Subcutaneous abdominal adipose tissue (tissue), 5 donors: Measurements from ENCODE around the gene MANBA.
A peak's percentile ranks its signal among the peaks of the same experiment; 100 is the strongest.

Experiments
- H3K27ac ChIP-seq: one replicate; pipeline ENCODE4 v1.7.0; 2013; ENCODE audit warnings: low read depth, mild to moderate bottlenecking, inconsistent platforms, low read length, moderate library complexity
- H3K27me3 ChIP-seq, 5 donors: one replicate each; pipeline ENCODE4 v1.7.0; 2013; ENCODE audit warnings: low read length in 5 of 5, inconsistent platforms in 1 of 5; ENCODE audit not compliant: control insufficient read depth in 5 of 5, insufficient read depth in 4 of 5
- H3K36me3 ChIP-seq, 5 donors: one replicate each; pipeline ENCODE4 v1.7.0; 2013; ENCODE audit warnings: low read length in 5 of 5; ENCODE audit not compliant: control insufficient read depth in 5 of 5, insufficient read depth in 5 of 5
- H3K4me1 ChIP-seq, 5 donors: one replicate each; pipeline ENCODE4 v1.7.0; 2013; ENCODE audit warnings: low read length in 5 of 5, mild to moderate bottlenecking in 3 of 5, moderate library complexity in 1 of 5; ENCODE audit not compliant: control insufficient read depth in 5 of 5, insufficient read depth in 5 of 5
- H3K4me3 ChIP-seq, 5 donors: one replicate each; pipeline ENCODE4 v1.7.0; 2013; ENCODE audit warnings: low read length in 5 of 5, low read depth in 1 of 5
- H3K9ac ChIP-seq, 5 donors: one replicate each; pipeline ENCODE4 v1.7.0; 2013; ENCODE audit warnings: low read length in 5 of 5, mild to moderate bottlenecking in 4 of 5, moderate library complexity in 3 of 5
- H3K9me3 ChIP-seq, 5 donors: one replicate each; pipeline ENCODE4 v1.7.0; 2013; ENCODE audit warnings: low read length in 5 of 5; ENCODE audit not compliant: control insufficient read depth in 5 of 5
- donor health status: healthy.
- donor health status: healthy.
- donor health status: healthy.
- donor health status: healthy.
- donor health status: healthy.

The MANBA gene

DNA sequence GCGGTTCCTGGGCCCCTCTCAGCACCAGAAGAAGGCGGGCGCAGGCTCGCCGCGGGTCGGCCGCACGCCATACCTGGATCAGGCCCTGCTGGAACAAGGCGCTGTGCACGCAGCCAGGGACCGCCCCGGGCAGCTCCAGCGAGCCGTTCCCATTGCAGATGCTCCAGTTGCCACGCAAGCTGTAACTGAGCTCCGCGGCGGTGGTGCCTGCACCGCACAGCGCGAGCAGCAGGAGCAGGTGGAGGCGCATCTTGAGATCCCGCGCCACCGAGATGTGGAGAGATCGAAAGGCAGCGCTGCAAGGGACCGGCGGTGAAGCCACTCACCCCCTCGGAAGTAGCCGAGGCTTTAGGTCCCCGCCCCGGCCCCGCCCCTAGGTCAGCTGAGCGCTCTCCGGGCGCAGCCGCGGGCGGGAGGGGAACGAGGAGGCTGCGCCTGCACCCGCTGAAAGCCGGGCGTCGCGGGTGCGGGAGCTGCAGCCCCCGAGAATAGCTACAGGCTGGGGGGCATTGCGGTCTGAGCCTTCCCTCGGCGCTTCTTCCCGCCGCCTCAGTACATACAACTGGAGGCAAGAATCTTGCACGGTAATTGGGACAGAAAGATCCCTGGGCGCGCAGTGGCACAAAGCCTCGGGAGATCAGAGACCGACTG is at the start of gene MANBA:
Gene MANBA, minus strand, starts transcription at position 324 of the 651 bp plus-strand sequence. Its CDS starts 74 bp downstream, at position 250.
- Histone ChIP-seq H3K9ac (peak within 1 kb of the TSS; percentile 65 to 83 (median 75)), H3K27me3 (no peaks in the 10 kb centered on the region), H3K4me1 (peaks cover 0 to 24% (median 20%) of the 10 kb centered on the region in 5 donors), H3K9me3 (no peaks in the 10 kb centered on the region), H3K36me3 (no peaks in the 10 kb centered on the region), H3K27ac (peak within 1 kb of the TSS; percentile 38), H3K4me3 (peak within 1 kb of the TSS; percentile 89 to 99 (median 99))

DNA sequence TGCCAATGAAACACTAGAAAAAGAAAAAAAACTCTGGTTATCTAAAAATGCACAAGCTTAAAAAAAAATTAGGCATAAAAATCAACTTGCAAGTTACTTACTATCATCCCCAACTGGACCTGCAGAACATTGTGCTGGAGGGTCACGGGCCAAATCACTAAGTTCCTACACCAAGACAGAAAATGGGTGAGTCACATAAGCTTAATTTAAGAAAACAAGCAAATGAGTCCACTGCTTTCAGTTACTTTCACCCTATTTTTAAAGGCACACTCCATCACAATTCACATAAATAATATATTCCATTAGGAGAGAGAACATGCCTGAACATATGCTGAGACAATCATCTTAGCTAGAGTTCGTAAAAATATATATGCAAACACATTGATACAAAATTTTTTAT is 48.9 kb upstream of the MANBA start:
- Histone ChIP-seq H3K36me3 (peaks cover 11 to 37% (median 28%) of the 10 kb centered on the region in 5 donors), H3K4me3 (no peak overlapping the region), H3K4me1 (peaks cover 0 to 43% (median 35%) of the 10 kb centered on the region in 5 donors), H3K9ac (no peak overlapping the region), H3K27ac (no peak overlapping the region), H3K27me3 (no peaks in the 10 kb centered on the region), H3K9me3 (no peaks in the 10 kb centered on the region)

- Histone ChIP-seq H3K36me3 (peaks cover 11 to 37% (median 29%) of the 10 kb centered on the region in 5 donors), H3K9me3 (no peaks in the 10 kb centered on the region), H3K4me1 (peaks cover 0 to 43% (median 35%) of the 10 kb centered on the region in 5 donors), H3K4me3 (no peak overlapping the region), H3K27me3 (no peaks in the 10 kb centered on the region), H3K27ac (peak overlapping the region; percentile 35), H3K9ac (no peak overlapping the region)
Measured at GRCh38 chr4:102809190-102809589, 48.4 kb upstream of the MANBA start.

- Histone ChIP-seq H3K36me3 (peaks cover 18 to 48% (median 40%) of the 10 kb centered on the region in 5 donors), H3K4me1 (peaks cover 0 to 35% (median 29%) of the 10 kb centered on the region in 5 donors), H3K27me3 (no peaks in the 10 kb centered on the region), H3K27ac (no peak overlapping the region), H3K4me3 (no peak overlapping the region), H3K9ac (no peak overlapping the region), H3K9me3 (no peaks in the 10 kb centered on the region)
Measured at GRCh38 chr4:102808009-102808408, 47.2 kb upstream of the MANBA start.

GRCh38 chr4:102807345-102807744 is 46.6 kb upstream of the MANBA start:
- H3K9ac ChIP-seq, result no peak overlapping the region
- no peak overlapping the region for H3K27ac ChIP-seq
- H3K36me3 ChIP-seq, result peaks cover 22 to 55% (median 46%) of the 10 kb centered on the region in 5 donors
- H3K9me3 ChIP-seq, result no peaks in the 10 kb centered on the region
- no peaks in the 10 kb centered on the region for H3K27me3 ChIP-seq
- H3K4me1 ChIP-seq, result peaks cover 0 to 33% (median 25%) of the 10 kb centered on the region in 5 donors
- H3K4me3 ChIP-seq, result no peak overlapping the region

DNA sequence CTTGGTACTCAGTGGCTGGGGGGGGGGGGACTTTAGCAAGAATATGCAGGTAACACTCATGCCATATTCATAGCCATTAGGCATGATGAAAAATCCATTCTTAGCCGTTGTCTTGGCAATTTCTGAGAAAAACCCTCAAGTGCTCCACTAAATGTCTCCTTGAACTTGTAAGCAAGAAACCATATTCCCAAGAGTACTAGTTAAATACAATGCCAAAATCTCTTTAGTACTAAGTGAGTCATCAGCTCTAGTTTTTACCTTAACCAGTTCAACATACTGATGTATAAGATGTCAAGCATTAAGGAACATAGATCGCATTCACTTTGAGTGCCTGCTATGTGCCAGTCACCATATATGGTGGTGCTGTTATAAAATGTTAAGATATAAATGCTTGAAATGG is 39.0 kb upstream of the MANBA start:
- no peaks in the 10 kb centered on the region for H3K27me3 ChIP-seq
- H3K9ac ChIP-seq, result no peak overlapping the region
- peaks cover 59 to 88% (median 77%) of the 10 kb centered on the region in 5 donors for H3K36me3 ChIP-seq
- H3K4me1 ChIP-seq, result peaks cover 0 to 4% (median 0%) of the 10 kb centered on the region in 5 donors
- peak overlapping the region; percentile 56 for H3K27ac ChIP-seq
- H3K9me3 ChIP-seq, result no peaks in the 10 kb centered on the region
- H3K4me3 ChIP-seq, result no peak overlapping the region

DNA sequence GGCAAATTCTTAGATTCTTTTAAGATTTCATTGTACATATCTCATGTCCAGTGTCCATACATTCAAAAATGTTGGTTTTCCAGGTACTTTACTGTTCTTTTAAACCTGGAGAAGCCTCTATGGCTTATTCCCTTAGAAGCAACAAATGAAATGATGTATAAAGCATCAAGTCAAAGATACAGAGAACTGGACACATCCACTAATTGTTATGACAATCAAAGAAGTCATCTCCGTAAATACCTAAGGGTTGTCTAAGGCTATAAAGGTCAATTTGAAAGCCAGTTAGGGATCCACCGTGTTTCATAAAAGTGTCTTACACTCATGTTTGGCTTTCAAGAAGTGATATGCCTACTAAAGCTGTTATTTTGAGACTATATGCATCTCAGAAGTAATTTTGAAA is 34.2 kb upstream of the MANBA start:
- Histone ChIP-seq H3K36me3 (peaks cover 40 to 64% (median 62%) of the 10 kb centered on the region in 5 donors), H3K27ac (peak overlapping the region; percentile 1), H3K4me1 (peaks cover 0 to 4% (median 0%) of the 10 kb centered on the region in 5 donors)

DNA sequence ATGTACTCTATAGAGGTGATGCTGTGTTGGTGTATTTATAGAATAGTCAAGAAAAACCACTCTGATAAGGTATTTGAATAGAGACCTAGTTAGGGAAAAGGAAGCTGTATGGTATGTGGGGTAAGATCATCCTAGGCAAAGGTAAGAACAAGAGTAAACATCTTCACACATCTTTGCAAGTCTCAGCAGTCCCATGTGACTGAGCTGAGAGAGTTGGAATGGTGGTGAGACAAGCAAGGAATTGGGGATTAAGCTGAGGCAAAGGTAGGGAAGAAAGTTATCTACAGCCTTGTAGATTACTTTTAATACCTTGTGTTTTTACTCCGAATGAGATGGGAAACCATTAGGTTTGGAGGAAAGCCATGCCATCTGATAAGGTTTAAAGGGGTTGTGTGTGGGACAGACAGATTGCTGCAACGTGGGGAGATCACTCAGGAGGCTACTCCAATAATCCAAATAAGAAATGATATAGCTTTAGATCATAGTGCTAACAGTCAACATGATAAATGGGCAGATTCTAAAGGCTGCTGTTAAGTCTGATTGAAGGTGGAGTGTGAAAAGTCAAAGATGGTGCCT is 31.7 kb upstream of the MANBA start:
- H3K4me1 ChIP-seq, result peaks cover 0 to 4% (median 0%) of the 10 kb centered on the region in 5 donors
- H3K9ac ChIP-seq, result no peak overlapping the region
- H3K27ac ChIP-seq, result no peak overlapping the region
- peaks cover 0 to 7% (median 0%) of the 10 kb centered on the region in 5 donors for H3K9me3 ChIP-seq
- H3K36me3 ChIP-seq, result peaks cover 25 to 43% (median 42%) of the 10 kb centered on the region in 5 donors
- H3K4me3 ChIP-seq, result no peak overlapping the region
- H3K27me3 ChIP-seq, result no peaks in the 10 kb centered on the region

More for the DNA sequence above, 34.2 kb upstream of the MANBA start:
- Histone ChIP-seq H3K27me3 (no peaks in the 10 kb centered on the region), H3K9me3 (no peaks in the 10 kb centered on the region), H3K4me3 (no peak overlapping the region), H3K9ac (no peak overlapping the region)

- Histone ChIP-seq H3K9me3 (peaks cover 0 to 7% (median 0%) of the 10 kb centered on the region in 5 donors), H3K4me1 (peaks cover 0 to 4% (median 0%) of the 10 kb centered on the region in 5 donors), H3K9ac (no peak overlapping the region), H3K27ac (no peak overlapping the region), H3K4me3 (no peak overlapping the region), H3K27me3 (no peaks in the 10 kb centered on the region), H3K36me3 (peaks cover 21 to 35% (median 34%) of the 10 kb centered on the region in 5 donors)
Measured at GRCh38 chr4:102791318-102791835, 30.6 kb upstream of the MANBA start.

DNA sequence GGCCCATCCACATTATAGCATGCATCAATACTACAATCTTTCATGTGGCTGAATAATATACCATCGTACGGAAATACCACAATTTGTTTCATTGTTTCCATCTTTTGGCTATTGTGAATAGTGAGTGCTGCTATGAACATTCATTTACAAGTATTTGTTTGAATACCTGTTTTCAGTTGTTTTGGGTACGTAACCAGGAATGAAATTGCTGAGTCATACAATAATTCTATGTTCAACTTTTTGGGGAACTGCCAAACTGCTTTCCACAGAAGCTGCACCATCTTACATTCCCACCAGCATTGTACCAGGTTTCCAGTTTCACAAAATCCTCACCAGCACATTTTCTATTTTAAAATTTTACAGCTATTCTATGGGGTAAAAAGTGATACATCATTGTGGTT is 28.5 kb upstream of the MANBA start:
- Histone ChIP-seq H3K4me3 (no peak overlapping the region), H3K4me1 (peaks cover 0 to 4% (median 0%) of the 10 kb centered on the region in 5 donors), H3K9me3 (peaks cover 0 to 7% (median 0%) of the 10 kb centered on the region in 5 donors), H3K9ac (no peak overlapping the region), H3K27ac (no peak overlapping the region), H3K36me3 (peaks cover 5 to 18% (median 16%) of the 10 kb centered on the region in 5 donors), H3K27me3 (no peaks in the 10 kb centered on the region)
